ENCODE measurements around the gene CCND1. TPM values are rescaled to one million over a fixed set of nuclear protein-coding genes. Genes with fewer than 3 reads are reported as not detected.
A peak's percentile ranks its signal among the peaks of the same experiment; 100 is the strongest.

CCND1 gene
- total RNA-seq, 1 experiment from 2014 or later: 346 TPM

GRCh38 chr11:69645801-69646492 lies 5.0 kb downstream of the CCND1 start:
- Histone ChIP-seq H4K20me1 (ENCODE audit: insufficient read depth) (peaks cover 74% of the 10 kb centered on the region), H3K36me3 (ENCODE audit: low read depth) (peaks cover 65% of the 10 kb centered on the region), H2AFZ (no peak overlapping the region), H3K9me3 (ENCODE audit: insufficient read depth, low read depth) (no peaks in the 10 kb centered on the region), H3K4me2 (no peak overlapping the region), H3F3A (ENCODE audit: insufficient read depth, low read depth) (peaks cover 79% of the 10 kb centered on the region), H3K4me3 (no peak overlapping the region), H3K27ac (no peak overlapping the region), H3K27me3 (ENCODE audit: insufficient read depth, low read depth) (no peaks in the 10 kb centered on the region), H3K4me1 (replicated peaks; ENCODE audit: insufficient read depth) (peaks cover 22% of the 10 kb centered on the region), H3K9me2 (ENCODE audit: insufficient read depth) (no peaks in the 10 kb centered on the region), H3K79me2 (ENCODE audit: low read depth) (peaks cover 95% of the 10 kb centered on the region)
- intact Hi-C loops (cut with micrococcal nuclease; ENCODE audit: unreplicated experiment): no loop called here
- BruUV-seq (replicated peaks): no TSS peak
- TF ChIP-seq EZH2 (IDR thresholded peaks at IDR 0.05; ENCODE audit: low read depth): no peak
- no peak for TF ChIP-seq CTCF (conservative IDR thresholded peaks at IDR 0.05)
- DNase-seq: no peak
- CTCF ChIA-PET: no interaction called here
- POLR2A ChIA-PET (ENCODE audit: unreplicated experiment): interaction anchor here (0.5 to 0.7 kb wide), 2 partner anchors 344 to 616 kb away, joined by 6 to 7 read pairs; no protein-coding TSS in a partner anchor

- peak overlapping the region; percentile 11; the same call in 1 of the 2 replicates for H3K27ac ChIP-seq
- H3K9me3 ChIP-seq (ENCODE audit: insufficient read depth, low read depth): no peaks in the 10 kb centered on the region
- peaks cover 87% of the 10 kb centered on the region for H3K79me2 ChIP-seq (ENCODE audit: low read depth)
- no peak overlapping the region for H2AFZ ChIP-seq
- H3K9me2 ChIP-seq (ENCODE audit: insufficient read depth): no peaks in the 10 kb centered on the region
- peaks cover 22% of the 10 kb centered on the region for H3K4me1 ChIP-seq (replicated peaks; ENCODE audit: insufficient read depth)
- POLR2A ChIA-PET (ENCODE audit: unreplicated experiment): no interaction called here
- DNase-seq: no peak
- H3F3A ChIP-seq (ENCODE audit: insufficient read depth, low read depth): peaks cover 87% of the 10 kb centered on the region
- H3K4me3 ChIP-seq: no peak overlapping the region
- TF ChIP-seq CTCF (conservative IDR thresholded peaks at IDR 0.05): no peak
- no peak for TF ChIP-seq EZH2 (IDR thresholded peaks at IDR 0.05; ENCODE audit: low read depth)
- no peaks in the 10 kb centered on the region for H3K27me3 ChIP-seq (ENCODE audit: insufficient read depth, low read depth)
- peaks cover 82% of the 10 kb centered on the region for H4K20me1 ChIP-seq (ENCODE audit: insufficient read depth)
- H3K36me3 ChIP-seq (ENCODE audit: low read depth): peaks cover 73% of the 10 kb centered on the region
- H3K4me2 ChIP-seq: no peak overlapping the region
- CTCF ChIA-PET: no interaction called here
- intact Hi-C loops (cut with micrococcal nuclease; ENCODE audit: unreplicated experiment): no loop called here
- BruUV-seq (replicated peaks): no TSS peak
Observed at GRCh38 chr11:69646493-69647389, 5.8 kb downstream of the CCND1 start.

GRCh38 chr11:69647390-69647748 lies 6.4 kb downstream of the CCND1 start:
- CTCF ChIA-PET: no interaction called here
- Histone ChIP-seq H4K20me1 (ENCODE audit: insufficient read depth) (peaks cover 88% of the 10 kb centered on the region), H3K4me2 (no peak overlapping the region), H3K27me3 (ENCODE audit: insufficient read depth, low read depth) (no peaks in the 10 kb centered on the region), H3K9me2 (ENCODE audit: insufficient read depth) (no peaks in the 10 kb centered on the region), H3K36me3 (ENCODE audit: low read depth) (peaks cover 78% of the 10 kb centered on the region), H3K79me2 (ENCODE audit: low read depth) (peaks cover 81% of the 10 kb centered on the region), H3K27ac (peak overlapping the region; percentile 11; the same call in 1 of the 2 replicates), H3K4me3 (no peak overlapping the region), H3K4me1 (replicated peaks; ENCODE audit: insufficient read depth) (peaks cover 22% of the 10 kb centered on the region), H2AFZ (no peak overlapping the region), H3F3A (ENCODE audit: insufficient read depth, low read depth) (peaks cover 93% of the 10 kb centered on the region), H3K9me3 (ENCODE audit: insufficient read depth, low read depth) (no peaks in the 10 kb centered on the region)
- BruUV-seq (replicated peaks): no TSS peak
- POLR2A ChIA-PET (ENCODE audit: unreplicated experiment): no interaction called here
- no peak for DNase-seq
- no peak for TF ChIP-seq EZH2 (IDR thresholded peaks at IDR 0.05; ENCODE audit: low read depth)
- no peak for TF ChIP-seq CTCF (conservative IDR thresholded peaks at IDR 0.05)
- intact Hi-C loops (cut with micrococcal nuclease; ENCODE audit: unreplicated experiment): no loop called here

All from PC-9 (cell line).